Daoy (cell line): Measurements from ENCODE around the gene GGT1. TPM values are rescaled to one million over a fixed set of nuclear protein-coding genes. Genes with fewer than 3 reads are reported as not detected.
"Not testable (repeated sequence)": the region's sequence is repeated elsewhere in the genome, so short reads cannot be mapped to it uniquely, and the experiment has no call there.

Experiments
- DNase-seq: peaks from one replicate; pipeline ENCODE4 v3.0.0-alpha.2; 2015; ENCODE audit warnings: low read depth
- total RNA-seq: library from RNA; depleted of rRNA; stranded (reverse); fragments of >200 nt; shearing (Covaris generic); gene quantifications from 2 replicates; pipeline ENCODE4 v1.2.3, GENCODE V29; 2014; rRNA removed

The GGT1 gene
- total RNA-seq, 1 experiment from 2014 or later: 8.7 TPM

DNA sequence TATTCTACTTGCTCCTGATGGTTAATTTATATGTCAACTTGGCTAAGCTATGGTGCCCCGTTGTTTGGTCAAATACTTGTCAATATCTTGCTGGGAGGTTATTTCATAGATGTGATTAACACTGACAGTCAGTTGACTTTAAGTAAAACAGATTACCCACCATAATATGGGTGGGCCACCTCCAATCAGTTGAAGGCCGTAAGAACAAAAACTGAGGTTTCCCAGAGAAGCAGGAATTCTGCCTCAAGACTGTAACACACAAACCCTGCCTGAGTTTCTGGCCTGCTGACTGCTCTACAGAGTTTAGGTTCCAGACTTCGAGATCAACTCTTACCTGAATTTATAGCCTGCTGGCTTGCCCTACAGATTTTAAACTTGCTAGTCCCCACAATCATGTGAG, 33.5 kb downstream of the GGT1 start:
- not testable (repeated sequence) for DNase-seq

DNA sequence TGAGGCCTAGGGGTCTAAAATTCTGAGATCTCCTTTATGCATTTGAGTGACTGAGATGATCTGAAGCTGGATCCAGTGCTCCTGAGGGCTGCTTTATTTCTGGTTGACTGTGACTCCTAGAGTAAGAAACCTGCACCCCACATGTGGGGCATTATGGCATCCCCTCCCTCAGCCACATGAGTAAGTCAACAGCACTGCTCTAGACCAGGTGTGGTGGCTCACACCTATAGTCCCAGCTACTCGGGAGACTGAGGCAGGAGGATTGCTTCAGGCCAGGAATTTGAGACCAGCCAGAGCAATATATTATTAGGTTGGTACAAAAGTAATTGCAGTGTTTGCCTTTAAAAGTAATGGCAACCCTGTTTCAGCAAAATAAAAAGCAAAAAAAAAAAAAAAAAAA, 39.3 kb downstream of the GGT1 start:
- not testable (repeated sequence) for DNase-seq

DNA sequence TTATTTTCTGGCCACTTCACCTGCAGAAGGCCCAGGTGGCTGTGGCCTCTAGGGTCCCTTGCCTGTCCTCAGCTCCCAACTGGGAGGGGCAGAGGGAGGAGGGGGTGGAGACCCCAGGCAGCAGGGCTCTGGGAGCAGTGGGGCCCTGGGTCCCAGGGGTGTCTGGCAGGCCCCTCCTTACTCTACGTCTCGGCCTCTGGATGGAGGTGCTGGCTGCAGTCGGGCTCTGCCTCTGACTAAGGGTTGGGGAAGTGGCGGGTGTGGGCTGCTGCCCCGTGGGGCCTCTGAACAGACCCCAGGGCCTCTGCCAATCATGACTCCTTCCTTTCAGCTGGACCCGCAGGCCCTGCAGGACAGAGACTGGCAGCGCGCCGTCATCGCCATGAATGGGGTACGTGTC, 41.4 kb downstream of the GGT1 start:
- not testable (repeated sequence) for DNase-seq

DNA sequence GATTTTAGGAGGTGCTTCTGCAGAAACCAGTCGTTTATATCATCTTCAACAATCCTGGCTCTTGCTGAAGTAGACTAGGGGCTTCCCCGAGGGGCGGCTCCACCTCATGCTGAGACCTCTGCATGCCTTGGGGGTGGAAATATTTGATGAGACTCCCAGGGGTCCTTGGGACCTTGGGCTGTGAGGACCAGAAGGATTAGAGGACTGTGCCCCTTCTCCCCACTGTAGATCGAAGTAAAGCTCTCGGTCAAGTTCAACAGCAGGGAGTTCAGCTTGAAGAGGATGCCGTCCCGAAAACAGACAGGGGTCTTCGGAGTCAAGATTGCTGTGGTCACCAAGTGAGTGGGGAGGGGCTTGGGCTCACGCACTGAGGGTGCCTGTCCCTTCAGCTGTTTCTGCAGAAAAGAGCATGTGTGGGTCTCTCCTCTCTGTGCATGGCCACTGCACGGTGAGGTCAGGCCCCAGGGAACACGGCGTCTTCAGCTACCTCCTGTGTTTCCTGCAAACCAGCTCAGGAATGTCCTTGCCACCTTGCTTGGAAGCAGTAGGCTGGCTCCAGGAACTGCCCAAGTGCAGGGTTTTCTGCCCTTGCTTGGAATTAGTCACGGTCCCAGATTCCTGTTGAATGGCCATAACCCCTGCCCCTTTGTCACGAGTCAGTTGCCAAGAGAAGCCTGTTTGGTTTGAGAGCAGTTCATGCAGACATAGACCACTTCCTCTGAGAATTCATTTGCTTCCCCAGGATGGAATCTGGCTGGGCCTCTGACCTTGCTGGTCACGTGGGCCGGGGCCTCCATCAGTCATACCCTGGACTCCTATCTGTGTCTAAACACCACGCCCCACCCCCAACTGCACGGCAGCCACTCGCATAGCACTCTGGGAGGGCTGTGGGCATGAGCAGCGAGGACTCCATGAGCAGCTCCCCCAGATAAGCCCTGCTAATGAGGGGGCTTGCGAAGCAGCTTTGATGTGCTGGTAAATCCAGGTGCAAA, 42.7 kb downstream of the GGT1 start:
- DNase-seq: not testable (repeated sequence)

DNA sequence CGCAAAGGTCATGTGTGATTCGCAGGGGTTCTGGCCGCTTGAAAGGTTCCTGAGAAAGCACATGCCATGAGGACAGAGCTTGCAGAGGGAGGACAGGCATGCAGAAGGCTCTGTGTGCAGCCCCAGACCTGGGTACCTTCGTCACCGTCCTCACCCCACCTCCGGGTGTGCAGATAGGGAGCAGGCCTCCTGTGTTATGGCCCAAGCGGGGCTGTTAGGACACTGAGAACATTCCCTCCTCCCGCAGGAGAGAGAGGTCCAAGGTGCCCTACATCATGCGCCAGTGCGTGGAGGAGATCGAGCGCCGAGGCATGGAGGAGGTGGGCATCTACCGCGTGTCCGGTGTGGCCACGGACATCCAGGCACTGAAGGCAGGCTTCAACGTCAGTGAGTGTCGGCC, 43.8 kb downstream of the GGT1 start:
- DNase-seq: not testable (repeated sequence)

DNA sequence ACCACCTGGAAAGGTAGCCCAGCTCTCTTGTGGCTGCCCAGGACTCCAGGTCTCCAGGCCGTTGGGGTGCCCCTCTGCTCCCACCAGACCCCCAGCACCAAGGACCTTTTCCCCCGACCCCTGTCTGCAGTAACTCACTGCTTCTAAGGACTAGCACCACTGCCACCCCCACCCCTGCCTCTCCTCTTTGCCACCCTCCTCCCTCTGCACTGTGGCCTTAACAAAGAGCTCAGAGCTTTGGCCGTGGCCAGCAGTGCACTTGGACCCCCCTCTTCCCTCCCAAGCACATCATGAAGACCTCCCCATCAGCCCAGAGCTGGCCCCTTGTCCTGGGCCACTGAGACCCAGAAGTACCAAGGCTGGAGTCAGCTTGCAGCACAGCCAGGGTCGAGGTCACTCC, 46.4 kb downstream of the GGT1 start:
- DNase-seq: not testable (repeated sequence)

DNA sequence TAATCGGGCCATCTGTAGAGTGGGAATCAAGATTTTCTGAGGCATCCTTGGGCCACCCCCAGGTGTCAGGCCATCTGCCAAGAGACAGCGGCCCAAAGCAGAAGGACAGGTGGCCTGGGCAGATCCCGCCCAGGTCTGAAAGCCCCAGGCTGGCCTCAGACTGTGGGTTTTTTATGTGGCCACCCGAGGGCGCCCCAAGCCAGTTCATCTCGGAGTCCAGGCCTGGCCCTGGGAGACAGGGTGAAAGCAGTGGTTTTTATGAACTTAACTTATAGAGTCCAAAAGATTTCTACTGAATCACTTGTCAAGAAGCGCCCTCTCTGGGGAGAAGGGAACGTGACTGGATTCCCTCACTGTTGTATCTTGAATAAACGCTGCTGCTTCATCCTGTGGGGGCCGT, 47.9 kb downstream of the GGT1 start:
- not testable (repeated sequence) for DNase-seq

DNA sequence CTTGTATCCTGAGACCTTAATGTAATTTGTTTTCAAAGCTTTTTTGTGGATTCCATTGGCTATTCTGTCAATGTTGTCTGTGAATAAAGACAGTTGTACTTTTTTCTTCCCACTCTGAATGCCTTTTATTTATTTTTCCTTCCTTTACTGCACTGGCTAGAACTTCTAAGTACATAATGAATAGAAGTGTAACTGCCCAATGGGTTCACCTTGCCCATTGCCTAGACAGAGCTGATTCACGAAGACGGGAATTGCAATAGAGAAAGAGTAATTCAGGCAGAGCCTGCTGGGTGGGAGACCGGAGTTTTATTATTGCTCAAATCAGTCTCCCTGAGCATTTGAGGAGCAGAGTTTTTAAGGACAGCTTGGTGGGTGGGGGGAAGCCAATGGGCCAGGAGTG, 62.4 kb downstream of the GGT1 start:
- DNase-seq: not testable (repeated sequence)

DNA sequence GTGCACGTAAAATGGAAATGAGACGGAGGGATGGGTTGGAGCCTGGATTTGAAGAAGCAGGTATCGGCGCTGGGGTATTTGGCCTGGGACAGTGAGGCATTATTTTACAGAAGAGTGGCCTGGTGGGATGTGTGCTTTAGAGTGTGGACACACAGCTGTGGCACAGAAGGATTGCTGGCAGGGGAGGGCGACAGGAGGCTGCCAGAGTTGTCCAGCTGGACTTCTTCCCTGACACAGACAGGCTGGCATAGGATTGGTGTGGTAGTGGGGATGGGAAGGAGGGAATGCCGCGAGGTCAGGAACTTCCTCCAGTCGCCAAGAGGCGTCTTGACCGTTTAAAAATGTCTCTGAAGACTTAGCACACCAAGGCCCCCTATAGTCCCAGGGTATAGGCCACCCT, 64.9 kb downstream of the GGT1 start:
- DNase-seq: not testable (repeated sequence)

DNA sequence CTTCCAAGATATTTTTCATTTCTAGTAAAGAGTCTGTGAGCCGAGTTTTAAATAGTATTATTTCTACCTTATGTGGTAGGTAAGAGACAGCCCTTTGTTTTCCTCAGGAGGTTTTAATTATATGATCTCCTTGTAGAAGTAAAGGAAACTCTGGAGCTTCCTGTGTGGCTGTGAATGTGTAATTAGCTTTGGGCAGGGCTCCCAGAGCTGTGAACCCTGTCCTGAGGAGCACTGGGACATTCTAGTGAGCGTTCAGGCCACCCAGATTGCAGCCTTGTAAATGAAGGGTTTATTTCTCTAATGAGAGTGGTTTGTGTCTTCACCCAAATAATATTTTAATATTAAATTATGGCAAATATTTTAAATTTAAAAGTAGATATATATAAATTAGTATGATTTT, 69.5 kb downstream of the GGT1 start:
- DNase-seq: not testable (repeated sequence)

Other genes starting within 250 kb of the GGT1 start
- gene ADORA2A, start 175.6 kb upstream of the GGT1 start, total RNA-seq: 0.95 and 2.7 TPM in 2 replicates
- 0.06 TPM in 1 of 2 replicates, not detected in the other for gene UPB1, start 107.9 kb upstream of the GGT1 start, total RNA-seq
- 73.8 and 99.7 TPM in 2 replicates for gene GUCD1, start 48.1 kb upstream of the GGT1 start, total RNA-seq
- 201 and 204 TPM in 2 replicates for gene SNRPD3, start 47.2 kb upstream of the GGT1 start, total RNA-seq
- 1.3 and 2.3 TPM in 2 replicates for gene LRRC75B, start 10.1 kb upstream of the GGT1 start, total RNA-seq
- not detected in 2 replicates for gene PIWIL3, start 171.5 kb downstream of the GGT1 start, total RNA-seq
- 0.12 TPM in 1 of 2 replicates, not detected in the other for gene SGSM1, start 203.0 kb downstream of the GGT1 start, total RNA-seq